Measurements from ENCODE around the gene GULP1.

DNA sequence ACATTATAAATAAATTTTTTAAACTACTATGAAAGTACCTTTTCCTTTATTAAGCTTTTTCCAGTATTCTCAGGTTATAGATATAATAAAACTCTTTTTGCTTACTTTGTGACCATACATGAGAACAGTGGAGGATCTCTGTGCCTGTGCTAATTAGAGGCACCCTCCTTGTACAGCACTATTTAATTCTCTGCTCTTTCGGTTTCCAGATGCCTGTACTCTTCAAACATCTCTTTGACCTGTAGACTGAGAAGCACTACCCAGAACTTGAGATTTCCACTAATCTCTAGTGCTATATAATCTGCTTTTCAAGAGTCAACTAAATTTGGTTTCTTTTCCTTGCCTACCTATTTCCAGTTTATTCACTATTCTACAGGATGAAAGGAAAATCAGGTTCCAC, 131.1 kb downstream of the GULP1 start:
- no peak for TF ChIP-seq POLR2A (IDR thresholded peaks at IDR 0.05; ENCODE audit: borderline replicate concordance, extremely low read depth, insufficient read depth, insufficient read length)
- TF ChIP-seq, protein P1, sequence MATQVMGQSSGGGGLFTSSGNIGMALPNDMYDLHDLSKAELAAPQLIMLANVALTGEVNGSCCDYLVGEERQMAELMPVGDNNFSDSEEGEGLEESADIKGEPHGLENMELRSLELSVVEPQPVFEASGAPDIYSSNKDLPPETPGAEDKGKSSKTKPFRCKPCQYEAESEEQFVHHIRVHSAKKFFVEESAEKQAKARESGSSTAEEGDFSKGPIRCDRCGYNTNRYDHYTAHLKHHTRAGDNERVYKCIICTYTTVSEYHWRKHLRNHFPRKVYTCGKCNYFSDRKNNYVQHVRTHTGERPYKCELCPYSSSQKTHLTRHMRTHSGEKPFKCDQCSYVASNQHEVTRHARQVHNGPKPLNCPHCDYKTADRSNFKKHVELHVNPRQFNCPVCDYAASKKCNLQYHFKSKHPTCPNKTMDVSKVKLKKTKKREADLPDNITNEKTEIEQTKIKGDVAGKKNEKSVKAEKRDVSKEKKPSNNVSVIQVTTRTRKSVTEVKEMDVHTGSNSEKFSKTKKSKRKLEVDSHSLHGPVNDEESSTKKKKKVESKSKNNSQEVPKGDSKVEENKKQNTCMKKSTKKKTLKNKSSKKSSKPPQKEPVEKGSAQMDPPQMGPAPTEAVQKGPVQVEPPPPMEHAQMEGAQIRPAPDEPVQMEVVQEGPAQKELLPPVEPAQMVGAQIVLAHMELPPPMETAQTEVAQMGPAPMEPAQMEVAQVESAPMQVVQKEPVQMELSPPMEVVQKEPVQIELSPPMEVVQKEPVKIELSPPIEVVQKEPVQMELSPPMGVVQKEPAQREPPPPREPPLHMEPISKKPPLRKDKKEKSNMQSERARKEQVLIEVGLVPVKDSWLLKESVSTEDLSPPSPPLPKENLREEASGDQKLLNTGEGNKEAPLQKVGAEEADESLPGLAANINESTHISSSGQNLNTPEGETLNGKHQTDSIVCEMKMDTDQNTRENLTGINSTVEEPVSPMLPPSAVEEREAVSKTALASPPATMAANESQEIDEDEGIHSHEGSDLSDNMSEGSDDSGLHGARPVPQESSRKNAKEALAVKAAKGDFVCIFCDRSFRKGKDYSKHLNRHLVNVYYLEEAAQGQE (IDR thresholded peaks at IDR 0.05; ENCODE audit: low read depth), result no peak
- TF ChIP-seq, protein P2, sequence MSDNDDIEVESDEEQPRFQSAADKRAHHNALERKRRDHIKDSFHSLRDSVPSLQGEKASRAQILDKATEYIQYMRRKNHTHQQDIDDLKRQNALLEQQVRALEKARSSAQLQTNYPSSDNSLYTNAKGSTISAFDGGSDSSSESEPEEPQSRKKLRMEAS (IDR thresholded peaks at IDR 0.05), result no peak
- no peak for TF ChIP-seq TCF7L2 (IDR thresholded peaks at IDR 0.05; ENCODE audit: borderline replicate concordance, extremely low read depth, insufficient read depth, insufficient read length)
- TF ChIP-seq, protein P3, sequence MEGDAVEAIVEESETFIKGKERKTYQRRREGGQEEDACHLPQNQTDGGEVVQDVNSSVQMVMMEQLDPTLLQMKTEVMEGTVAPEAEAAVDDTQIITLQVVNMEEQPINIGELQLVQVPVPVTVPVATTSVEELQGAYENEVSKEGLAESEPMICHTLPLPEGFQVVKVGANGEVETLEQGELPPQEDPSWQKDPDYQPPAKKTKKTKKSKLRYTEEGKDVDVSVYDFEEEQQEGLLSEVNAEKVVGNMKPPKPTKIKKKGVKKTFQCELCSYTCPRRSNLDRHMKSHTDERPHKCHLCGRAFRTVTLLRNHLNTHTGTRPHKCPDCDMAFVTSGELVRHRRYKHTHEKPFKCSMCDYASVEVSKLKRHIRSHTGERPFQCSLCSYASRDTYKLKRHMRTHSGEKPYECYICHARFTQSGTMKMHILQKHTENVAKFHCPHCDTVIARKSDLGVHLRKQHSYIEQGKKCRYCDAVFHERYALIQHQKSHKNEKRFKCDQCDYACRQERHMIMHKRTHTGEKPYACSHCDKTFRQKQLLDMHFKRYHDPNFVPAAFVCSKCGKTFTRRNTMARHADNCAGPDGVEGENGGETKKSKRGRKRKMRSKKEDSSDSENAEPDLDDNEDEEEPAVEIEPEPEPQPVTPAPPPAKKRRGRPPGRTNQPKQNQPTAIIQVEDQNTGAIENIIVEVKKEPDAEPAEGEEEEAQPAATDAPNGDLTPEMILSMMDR (IDR thresholded peaks at IDR 0.05 in 2 of 3, conservative IDR thresholded peaks at IDR 0.05 in 1 of 3; ENCODE audit: borderline replicate concordance in 1 of 3, insufficient read depth in 1 of 3, low read depth in 2 of 3, low read length in 2 of 3), result no peak
